ENCODE results near the gene PNRC1.
"Not testable (repeated sequence)": the region's sequence is repeated elsewhere in the genome, so short reads cannot be mapped to it uniquely, and the experiment has no call there.

Gene PNRC1

DNA sequence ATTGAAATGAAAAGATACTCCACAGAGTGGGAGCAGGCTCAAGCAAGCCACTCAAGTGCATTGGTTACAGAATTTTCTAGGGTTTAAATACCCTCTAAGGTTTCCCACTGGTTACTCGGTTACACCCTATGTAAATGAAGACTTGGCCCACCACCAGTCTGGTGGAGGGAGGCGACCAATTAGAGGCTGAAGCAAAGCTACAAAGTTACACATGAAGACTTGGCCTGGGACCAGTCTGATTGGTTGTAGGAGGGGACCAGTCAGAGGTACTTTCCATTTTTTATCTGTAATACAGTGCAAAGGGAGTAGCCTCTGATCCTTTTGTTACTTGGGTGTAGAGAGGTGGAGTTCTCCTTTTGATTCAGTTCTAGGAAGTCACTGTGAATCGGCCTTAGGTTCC is 29.7 kb downstream of the PNRC1 start:
- no peak for DNase-seq (ENCODE audit: low read depth in 2 of 2)

DNA sequence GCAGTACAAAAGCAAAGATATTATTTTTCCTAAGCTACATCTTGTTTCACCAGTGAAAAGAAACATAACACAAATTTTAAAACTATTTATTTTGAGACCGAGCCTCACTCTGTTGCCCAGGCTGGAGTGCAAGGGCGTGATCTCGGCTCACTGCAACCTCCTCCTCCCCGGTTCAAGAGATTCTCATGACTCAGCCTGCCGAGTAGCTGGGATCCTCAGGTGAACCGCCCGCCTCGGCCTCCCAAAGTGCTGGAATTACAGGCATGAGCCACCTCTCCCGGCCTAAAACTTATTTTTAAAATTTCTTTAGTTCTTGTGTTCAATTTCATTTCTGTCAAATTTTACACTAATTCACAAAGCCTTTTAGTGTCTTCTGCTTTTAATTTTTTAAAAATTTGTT is 31.4 kb downstream of the PNRC1 start:
- no peak for DNase-seq (ENCODE audit: low read depth in 2 of 2)

DNA sequence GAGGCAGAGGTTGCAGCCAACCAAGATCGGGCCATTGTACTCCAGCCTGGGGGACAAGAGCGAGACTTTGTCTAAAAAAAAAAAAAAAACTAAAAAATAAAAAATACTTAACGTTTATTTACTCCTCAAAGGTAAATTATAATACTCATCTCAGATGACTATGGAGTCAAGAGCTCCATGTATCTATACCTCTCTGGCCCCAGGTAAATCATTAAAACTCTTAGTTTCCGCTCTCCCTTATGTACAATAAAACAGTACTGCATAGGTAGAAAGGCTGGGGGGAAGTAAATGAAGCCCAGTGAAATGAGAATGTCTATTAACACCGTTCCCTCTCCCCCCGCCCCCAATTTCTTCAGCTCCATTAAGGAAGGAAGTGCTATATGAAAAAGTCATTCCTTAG is 36.2 kb downstream of the PNRC1 start:
- no peak for DNase-seq (ENCODE audit: low read depth in 2 of 2)

DNA sequence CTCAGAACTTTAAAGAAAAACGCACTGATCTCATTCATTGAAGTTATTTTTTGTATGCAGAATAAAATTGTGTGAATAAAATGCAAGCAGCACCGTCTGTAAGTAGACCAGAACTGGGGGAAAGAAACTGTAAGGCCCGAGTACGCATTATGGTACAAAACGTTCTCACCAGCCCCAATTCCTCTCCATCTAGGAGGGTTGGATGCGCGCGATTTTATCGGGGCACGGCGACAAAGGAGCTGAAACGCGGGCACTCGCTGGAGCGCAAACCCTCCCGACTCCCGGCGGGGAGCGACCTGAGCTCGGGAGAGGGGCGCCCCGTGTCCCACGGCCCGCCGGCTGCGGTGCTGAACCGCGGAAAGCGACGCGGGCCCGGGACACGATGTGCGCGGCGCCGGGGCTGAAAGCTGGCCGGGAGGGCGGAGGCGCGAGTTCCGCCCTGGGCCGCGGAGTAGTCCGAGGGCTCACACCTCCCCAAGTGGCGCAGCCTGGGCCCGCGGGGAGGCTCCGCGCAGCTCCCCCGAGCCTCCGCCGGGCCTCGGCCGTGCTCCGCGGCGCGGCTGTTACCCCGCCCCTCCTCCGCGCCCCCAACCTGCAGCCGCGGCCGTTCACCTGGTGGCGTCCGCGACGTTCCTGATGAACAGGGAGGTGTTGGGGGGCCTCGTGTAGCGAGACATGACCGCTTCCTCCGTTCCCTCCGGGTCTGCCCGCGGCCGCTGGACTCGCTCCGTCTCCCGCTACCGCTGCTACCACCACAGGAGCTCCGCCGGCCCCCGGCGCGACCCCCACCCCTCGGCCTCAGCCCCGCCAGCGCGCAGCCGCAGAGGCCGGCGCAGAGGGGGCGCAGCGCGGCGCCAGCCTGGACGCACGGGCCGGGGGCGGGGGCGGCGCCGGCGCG is 36.9 kb downstream of the PNRC1 start, which contains the start of gene SRSF12:
TSS of gene SRSF12 (minus strand) at position 861 of the 898 bp plus-strand sequence. CDS start at position 677, 184 bp downstream.
- DNase-seq (ENCODE audit: low read depth in 2 of 2), result no peak

DNA sequence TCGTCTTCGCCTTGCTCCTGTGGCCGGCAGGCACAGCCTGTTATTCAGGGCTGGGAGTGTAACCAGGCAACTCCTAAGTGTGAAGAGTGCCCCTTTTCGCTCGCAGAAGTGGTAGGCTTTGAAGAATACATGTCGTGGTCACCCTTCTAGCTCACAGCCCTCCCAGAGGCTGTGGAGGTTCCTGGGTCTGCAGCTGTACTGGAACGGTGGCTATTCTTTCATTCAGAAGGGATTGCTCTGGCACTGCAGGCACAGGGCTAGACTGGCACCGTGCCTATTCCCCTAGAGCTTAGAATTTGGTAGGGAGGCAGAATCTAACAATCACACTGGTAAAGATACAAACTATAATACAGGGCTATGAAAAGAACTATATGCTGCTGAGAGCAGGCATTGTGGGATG is 38.4 kb downstream of the PNRC1 start:
- DNase-seq (ENCODE audit: low read depth in 2 of 2), result no peak

DNA sequence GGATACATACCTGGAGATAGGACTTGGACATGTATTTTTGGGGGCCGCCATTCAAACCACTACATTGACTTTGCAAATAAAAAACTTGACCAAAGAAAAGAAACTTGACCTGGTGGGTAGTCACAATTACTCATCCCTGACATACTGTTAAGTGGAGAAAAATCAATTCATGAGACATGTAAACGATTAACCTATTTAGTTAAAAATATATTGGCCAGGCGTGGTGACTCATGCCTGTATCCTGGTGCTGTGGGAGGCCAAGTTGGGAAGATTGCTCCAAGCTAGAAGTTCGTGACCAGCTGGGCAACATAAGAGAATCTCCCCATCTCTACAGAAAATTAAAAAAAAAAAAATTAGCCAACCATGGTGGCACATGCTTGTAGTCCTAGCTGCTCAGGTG is 39.8 kb downstream of the PNRC1 start:
- DNase-seq (ENCODE audit: low read depth in 2 of 2), result no peak

DNA sequence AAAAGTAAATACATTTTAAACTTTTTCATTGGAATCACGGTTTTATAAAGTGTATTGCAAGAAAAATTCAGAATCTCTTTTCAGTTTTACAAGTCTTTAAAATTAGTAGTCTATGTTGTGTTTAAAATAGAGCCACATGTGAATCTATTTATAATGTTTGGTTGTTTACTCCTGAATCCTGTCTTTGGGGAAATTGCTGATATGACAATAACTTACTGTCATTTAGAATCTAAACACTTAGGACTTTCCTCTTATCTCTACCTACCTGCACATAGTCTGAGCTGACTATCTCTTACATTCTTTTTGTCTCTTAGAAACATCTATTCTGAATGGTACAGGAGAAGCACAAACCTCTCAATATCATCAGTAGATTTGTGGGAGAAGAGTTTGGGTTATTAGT is 41.4 kb downstream of the PNRC1 start:
- DNase-seq (ENCODE audit: low read depth in 2 of 2), result no peak

DNA sequence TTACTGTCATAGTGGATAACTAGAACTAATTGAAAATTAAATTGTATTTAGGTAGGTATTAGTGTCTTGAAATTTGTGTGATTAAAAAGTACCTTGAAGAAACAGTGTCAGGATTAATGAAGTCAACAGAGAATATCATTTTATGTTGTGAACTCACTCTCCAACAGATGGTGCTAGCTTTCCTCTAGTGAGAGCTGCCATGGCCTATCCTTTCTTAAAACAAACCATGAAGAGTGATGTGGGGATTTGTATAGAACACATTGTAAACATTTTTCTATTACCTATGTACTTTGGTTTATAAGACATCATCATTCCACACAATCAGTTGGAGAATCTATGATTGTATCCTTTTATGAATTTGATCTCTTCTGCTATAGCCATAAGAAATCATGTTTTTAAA is 42.1 kb downstream of the PNRC1 start:
- DNase-seq (ENCODE audit: low read depth in 2 of 2), result no peak

DNA sequence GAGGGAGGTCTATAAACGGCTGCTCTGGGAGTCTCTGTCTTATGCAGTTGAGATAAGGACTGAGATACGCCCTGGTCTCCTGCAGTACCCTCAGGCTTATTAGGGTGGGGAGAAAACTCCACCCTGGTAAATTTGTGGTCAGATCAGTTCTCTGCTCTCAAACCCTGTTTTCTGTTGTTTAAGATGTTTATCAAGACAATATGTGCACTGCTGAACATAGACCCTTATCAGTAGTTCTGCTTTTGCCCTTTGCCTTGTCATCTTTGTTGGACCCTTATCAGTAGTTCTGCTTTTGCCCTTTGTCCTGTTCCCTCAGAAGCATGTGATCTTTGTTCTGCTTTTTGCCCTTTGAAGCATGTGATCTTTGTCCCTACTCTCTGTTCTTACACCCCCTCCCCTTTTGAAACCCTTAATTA is 47.7 kb downstream of the PNRC1 start:
- DNase-seq (ENCODE audit: low read depth in 2 of 2), result not testable (repeated sequence)

DNA sequence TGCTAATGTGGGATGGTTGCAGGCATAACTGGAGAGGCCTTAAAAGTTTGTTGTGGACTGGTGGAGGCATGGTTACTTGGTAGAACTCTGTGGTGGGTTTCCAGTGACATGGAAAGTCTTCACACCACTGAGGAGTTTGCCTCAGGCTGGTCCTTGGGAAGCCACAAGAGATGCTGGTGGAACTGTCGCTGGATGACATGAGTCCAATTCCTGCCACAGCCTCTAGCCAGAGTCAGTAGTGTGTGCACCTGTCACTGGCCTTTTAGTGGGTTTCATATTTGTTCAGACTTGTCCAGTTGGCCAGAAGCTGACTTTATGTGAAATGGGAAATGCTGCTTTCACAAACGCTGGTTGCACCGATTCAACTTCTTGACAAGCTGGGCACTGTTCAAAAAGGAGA is 51.0 kb downstream of the PNRC1 start:
- DNase-seq (ENCODE audit: low read depth in 2 of 2), result no peak

DNA sequence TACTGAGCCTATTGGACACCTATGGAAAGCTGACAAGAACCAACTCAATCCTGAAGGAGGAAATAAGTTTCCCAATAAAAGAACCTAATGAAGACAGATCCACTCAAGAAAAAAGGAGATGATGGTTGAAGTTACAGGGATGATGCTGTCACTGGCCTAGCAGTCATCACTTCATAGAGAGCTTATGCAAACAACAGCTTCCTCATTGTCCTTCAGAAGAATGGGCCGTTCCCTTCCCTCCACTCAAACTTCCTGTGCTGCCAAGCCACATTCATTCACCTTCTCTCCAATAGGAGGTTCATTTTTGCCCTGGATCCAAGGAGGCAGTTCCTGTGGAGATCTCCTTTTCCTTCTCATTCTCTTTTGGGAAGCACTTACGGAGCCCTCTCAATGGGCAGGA is 51.5 kb downstream of the PNRC1 start:
- DNase-seq (ENCODE audit: low read depth in 2 of 2), result no peak

DNA sequence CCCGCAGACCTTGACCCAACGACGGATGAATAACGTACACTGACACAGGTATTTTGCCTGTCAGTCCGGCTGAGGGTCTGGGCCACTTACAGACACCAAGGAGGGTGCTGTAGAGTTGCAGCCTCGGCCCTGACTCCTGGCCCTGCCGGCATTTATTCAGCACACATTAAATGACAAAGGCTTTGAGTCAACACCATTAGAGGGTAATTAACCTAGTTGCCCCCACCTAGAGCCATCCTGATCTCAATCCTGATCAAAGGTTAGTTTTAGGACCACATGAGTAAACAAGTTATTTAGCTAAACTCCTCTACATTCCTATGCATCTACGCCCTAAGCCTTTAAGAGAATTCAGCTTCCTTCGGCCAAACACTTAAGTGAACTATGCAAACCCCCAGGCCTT is 53.4 kb downstream of the PNRC1 start:
- no peak for DNase-seq (ENCODE audit: low read depth in 2 of 2)

DNA sequence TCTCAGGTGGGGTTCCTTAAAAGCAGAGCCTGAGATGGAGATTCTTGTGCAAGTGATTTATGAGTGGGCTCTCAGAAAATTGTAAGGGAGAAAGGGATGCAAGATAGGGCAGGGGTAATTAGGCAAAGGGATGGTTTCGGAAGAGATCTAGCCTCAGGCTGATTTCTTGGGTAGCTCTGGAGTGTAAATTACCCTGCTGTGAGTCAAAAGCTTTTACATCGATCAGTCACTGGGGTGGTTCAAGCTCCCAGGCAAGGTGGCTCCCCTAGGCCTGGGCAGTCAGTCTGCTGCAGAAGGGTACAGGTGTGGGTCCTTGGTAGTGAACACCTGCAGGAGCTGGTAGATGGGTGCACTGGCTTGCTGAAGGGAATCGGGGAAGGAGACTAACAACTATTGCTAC is 54.2 kb downstream of the PNRC1 start:
- no peak for DNase-seq (ENCODE audit: low read depth in 2 of 2)

Data from fibroblast of skin of left biceps (primary cell).